Stimulated activated CD8-positive, alpha-beta memory T cell treated with anti-CD3 and anti-CD28 coated beads, Interleukin-7, amount 100 ng/mL, for 4 hours (primary cell): ENCODE measurements around the gene BEGAIN.

ENCODE experiments used
- DNase-seq, 2 donors: peaks; one replicate each; pipeline ENCODE4 v3.0.0-alpha.2; 2020; ENCODE audit warnings: low read depth in 2 of 2

Gene BEGAIN

GRCh38 chr14:100601064-100601463 is 13.8 kb upstream of the BEGAIN start:
- DNase-seq, result no peak

- no peak for DNase-seq
These were observed 12.8 kb upstream of the BEGAIN start for GRCh38 chr14:100599981-100600380.

GRCh38 chr14:100594625-100594951 is 7.4 kb upstream of the BEGAIN start:
- no peak for DNase-seq

- DNase-seq, result no peak
These were observed 6.8 kb upstream of the BEGAIN start for GRCh38 chr14:100593751-100594624.

GRCh38 chr14:100592972-100593371 is 5.8 kb upstream of the BEGAIN start:
- no peak for DNase-seq

GRCh38 chr14:100592461-100592891 is 5.3 kb upstream of the BEGAIN start:
- DNase-seq, result no peak

GRCh38 chr14:100591453-100592371 is 4.5 kb upstream of the BEGAIN start:
- no peak for DNase-seq

GRCh38 chr14:100590726-100591452 is 3.7 kb upstream of the BEGAIN start:
- no peak for DNase-seq

- no peak for DNase-seq
These were observed 2.7 kb upstream of the BEGAIN start for GRCh38 chr14:100589760-100590469.

GRCh38 chr14:100589071-100589759 is 2.0 kb upstream of the BEGAIN start:
- no peak for DNase-seq

GRCh38 chr14:100588671-100589070 is 1.5 kb upstream of the BEGAIN start:
- DNase-seq, result no peak

GRCh38 chr14:100587763-100588411 is 670 bp upstream of the BEGAIN start:
- no peak for DNase-seq

- DNase-seq, result no peak
These were observed 673 bp downstream of the BEGAIN start for GRCh38 chr14:100586403-100587085.

- no peak for DNase-seq
These were observed 1.1 kb downstream of the BEGAIN start for GRCh38 chr14:100586153-100586402.

GRCh38 chr14:100585448-100586152 is 1.6 kb downstream of the BEGAIN start:
- no peak for DNase-seq

GRCh38 chr14:100584056-100585031 is 2.9 kb downstream of the BEGAIN start:
- no peak for DNase-seq

- no peak for DNase-seq
These were observed 4.0 kb downstream of the BEGAIN start for GRCh38 chr14:100583245-100583644.

GRCh38 chr14:100582496-100583165 is 4.6 kb downstream of the BEGAIN start:
- no peak for DNase-seq
